Activated T-cell treated with anti-CD3 and anti-CD28 coated beads, Interleukin-2, amount 50 U/mL, for 24 hours (primary cell): ENCODE data around the gene ADCYAP1R1.

Experiments
- DNase-seq: peaks from one replicate; pipeline ENCODE4 v3.0.0-alpha.2; 2020
- H3K27ac Mint-ChIP-seq: 2 replicates; pipeline ENCODE4 v1.8.0; 2020; ENCODE audit warnings: mild to moderate bottlenecking, mixed read lengths
- H3K27me3 Mint-ChIP-seq: 2 replicates; pipeline ENCODE4 v1.8.0; 2020; ENCODE audit warnings: mixed read lengths
- H3K36me3 Mint-ChIP-seq: 2 replicates; pipeline ENCODE4 v1.8.0; 2020; ENCODE audit warnings: low read depth, mixed read lengths
- H3K4me1 Mint-ChIP-seq: 2 replicates; pipeline ENCODE4 v1.8.0; 2020; ENCODE audit warnings: low read depth, mixed read lengths
- H3K4me3 Mint-ChIP-seq: 2 replicates; pipeline ENCODE4 v1.8.0; 2020; ENCODE audit warnings: mild to moderate bottlenecking, moderate library complexity, mixed read lengths
- H3K9me3 Mint-ChIP-seq: 2 replicates; pipeline ENCODE4 v1.8.0; 2020; ENCODE audit warnings: mixed read lengths

ADCYAP1R1 gene

DNA sequence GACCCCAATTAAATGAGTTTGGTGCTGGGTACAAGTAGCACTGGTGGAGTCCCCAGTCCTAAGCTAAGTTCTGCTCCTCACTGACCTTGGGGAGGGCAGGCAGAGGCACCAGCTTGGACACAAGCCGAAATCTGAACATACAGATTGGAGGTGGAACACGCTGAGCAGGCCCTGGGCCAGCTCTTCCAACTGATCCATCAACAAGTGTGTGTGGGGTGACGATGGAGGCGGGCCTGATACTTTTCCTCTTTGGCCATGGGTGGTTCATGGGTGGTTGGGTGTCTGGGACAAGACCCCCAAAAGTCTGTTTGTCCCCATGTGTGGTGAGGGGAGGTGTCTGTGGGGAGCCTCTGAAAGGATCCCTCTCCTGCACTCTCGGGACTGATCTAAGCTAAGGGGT is 1.9 kb downstream of the ADCYAP1R1 start:
- H3K27ac Mint-ChIP-seq: no peak overlapping the region
- H3K4me1 Mint-ChIP-seq: peaks cover 2% of the 10 kb centered on the region
- no peak overlapping the region for H3K4me3 Mint-ChIP-seq
- H3K27me3 Mint-ChIP-seq: peaks cover 59% of the 10 kb centered on the region
- DNase-seq: no peak
- H3K9me3 Mint-ChIP-seq: no peaks in the 10 kb centered on the region
- H3K36me3 Mint-ChIP-seq: no peaks in the 10 kb centered on the region

DNA sequence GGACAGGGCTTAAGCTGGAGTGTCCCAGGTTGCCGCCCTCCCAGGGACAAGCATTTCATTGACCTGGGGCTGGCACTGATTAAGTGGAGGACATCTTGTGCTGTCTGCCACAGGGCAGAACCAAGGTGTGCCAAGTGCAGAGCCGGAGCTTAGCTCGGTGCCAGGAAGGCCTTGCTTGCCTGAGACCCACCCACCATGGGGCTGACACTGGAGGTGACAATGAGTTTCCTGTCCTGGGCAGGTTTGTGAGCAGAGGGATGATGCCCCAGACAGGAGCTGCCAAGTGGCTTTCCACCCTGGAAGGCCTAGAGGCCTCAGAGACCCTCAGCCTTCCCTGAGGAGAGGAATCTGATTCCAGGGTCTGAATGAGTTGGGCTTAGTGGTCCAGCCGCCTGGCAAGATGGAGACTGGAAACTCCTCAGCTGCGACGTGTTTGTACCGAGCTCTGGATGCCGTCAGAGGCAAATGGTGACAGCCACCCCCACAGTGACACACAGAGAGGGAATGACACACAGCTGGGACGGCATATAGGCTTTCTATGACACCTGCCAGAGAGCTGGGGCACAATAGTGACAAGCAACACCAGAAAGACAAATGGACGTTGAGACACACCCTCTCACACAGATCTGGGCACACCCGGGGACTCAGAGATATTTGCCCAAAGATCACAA is 2.6 kb downstream of the ADCYAP1R1 start:
- Mint-ChIP-seq H3K4me1 (peaks cover 2% of the 10 kb centered on the region), H3K9me3 (no peaks in the 10 kb centered on the region), H3K4me3 (no peak overlapping the region), H3K27ac (no peak overlapping the region), H3K36me3 (no peaks in the 10 kb centered on the region), H3K27me3 (peaks cover 56% of the 10 kb centered on the region)
- no peak for DNase-seq

DNA sequence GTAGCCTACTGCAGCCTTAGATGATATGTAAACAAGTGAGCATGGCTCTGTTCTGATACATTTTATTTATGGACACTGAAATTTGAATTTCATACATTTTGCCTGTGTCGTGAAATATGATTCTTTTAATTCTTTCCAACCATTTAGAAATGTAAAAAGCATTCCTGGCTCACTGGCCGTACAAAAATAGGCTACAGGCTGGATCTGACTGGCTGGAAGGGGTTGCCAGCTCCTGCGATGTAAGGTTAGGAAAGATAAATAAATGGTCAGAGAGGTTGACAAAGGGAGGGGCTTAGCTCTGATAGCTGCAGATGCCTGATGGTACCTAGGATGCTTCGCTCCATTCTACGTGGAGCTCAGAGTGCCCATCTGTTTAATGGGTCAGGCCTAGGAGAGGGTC is 3.4 kb downstream of the ADCYAP1R1 start:
- no peak overlapping the region for H3K4me3 Mint-ChIP-seq
- DNase-seq: no peak
- H3K27me3 Mint-ChIP-seq: peaks cover 50% of the 10 kb centered on the region
- no peaks in the 10 kb centered on the region for H3K36me3 Mint-ChIP-seq
- no peak overlapping the region for H3K27ac Mint-ChIP-seq
- peaks cover 2% of the 10 kb centered on the region for H3K4me1 Mint-ChIP-seq
- no peaks in the 10 kb centered on the region for H3K9me3 Mint-ChIP-seq

DNA sequence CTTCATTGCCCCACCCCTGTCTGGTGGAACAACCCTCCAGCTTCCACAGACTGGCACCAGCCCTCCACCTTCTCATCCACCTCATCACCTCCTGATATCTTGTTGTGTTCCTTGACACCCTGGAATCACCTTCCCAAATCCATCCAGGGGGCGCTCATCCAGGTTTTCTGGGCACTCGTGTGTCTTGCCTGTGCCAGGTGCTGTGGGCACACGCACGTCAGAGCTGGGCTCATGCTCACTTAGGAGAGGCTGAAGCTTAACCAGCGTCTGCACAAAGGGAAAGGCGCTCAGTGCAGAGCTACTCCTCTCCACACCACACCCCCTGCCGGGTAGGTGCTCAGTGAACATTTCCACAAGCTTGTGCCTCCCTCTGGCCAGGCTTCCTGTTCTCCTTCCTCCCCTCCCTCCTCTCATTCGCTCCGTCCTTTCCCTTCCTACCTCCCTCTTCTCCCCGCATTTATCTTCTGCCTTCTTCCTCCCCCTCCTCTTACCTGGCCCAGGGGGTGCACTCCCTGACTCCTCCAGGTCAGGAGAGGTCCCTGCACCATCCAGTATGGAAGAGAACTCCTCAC is 4.8 kb downstream of the ADCYAP1R1 start:
- no peaks in the 10 kb centered on the region for H3K4me1 Mint-ChIP-seq
- no peak overlapping the region for H3K27ac Mint-ChIP-seq
- no peak overlapping the region for H3K4me3 Mint-ChIP-seq

DNA sequence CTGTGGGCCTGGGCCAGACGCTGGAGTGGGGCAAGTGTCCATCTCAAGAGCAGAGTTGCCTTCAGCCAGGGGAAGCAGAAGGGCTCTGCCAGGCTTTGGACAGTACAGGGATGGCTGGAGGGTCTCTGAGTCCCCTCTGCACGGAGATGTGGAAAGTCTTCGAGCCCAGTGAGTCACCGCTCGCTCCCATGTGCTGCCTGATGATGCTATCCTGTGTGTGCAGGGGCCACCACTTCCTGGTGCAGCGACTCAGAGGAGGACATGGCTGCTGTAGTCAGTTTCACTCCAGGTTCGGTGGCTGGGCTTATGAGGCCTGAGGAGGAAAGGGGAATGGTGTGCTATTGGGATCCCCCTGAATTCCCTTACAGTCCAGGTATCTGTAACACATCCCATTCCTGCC is 6.0 kb downstream of the ADCYAP1R1 start:
- Mint-ChIP-seq H3K27ac (no peak overlapping the region), H3K36me3 (no peaks in the 10 kb centered on the region), H3K4me3 (no peak overlapping the region), H3K9me3 (no peaks in the 10 kb centered on the region), H3K4me1 (no peaks in the 10 kb centered on the region), H3K27me3 (peaks cover 29% of the 10 kb centered on the region)
- no peak for DNase-seq

More for the DNA sequence above, 4.8 kb downstream of the ADCYAP1R1 start:
- peaks cover 36% of the 10 kb centered on the region for H3K27me3 Mint-ChIP-seq
- H3K36me3 Mint-ChIP-seq: no peaks in the 10 kb centered on the region
- no peak for DNase-seq
- no peaks in the 10 kb centered on the region for H3K9me3 Mint-ChIP-seq

DNA sequence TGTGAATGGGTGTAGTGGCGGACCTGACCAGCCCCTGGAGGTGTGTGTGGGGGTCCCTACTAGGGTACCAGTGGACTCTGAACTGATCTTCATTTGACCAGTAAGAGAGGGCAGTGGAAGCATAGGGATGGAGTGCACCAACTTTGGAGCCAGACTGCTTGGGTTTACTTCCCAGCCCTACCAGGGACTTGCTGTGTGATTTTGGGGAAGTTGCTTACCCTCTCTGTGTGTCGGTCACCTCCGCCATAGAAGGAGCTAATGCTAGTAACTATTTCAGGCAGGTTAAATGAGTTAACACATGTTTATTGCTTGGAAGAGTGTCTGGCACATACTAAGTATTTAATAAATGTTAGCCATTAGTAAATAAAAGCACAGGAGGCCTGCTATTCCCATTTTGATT is 6.6 kb downstream of the ADCYAP1R1 start:
- H3K4me3 Mint-ChIP-seq: no peak overlapping the region

DNA sequence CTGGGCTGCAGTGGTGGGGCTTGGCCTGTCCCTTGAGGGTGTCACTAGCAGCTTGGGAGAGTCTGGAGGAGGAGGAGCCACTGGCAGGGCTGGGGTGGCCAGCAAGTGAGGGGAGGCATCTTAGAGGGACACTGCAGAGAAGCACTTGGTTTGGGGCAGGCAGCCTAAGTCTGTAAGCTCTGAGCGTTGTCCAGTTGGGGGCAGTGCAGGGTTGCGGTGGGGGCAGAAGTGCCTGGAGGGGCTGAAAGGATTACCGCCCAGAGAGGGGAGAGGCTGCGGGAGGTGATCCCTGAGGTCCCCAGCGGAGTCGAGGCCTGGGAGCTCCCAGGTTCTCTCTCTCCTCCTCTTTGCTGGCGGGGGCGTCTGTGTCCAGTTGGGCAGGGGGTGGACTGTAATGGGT is 7.4 kb downstream of the ADCYAP1R1 start:
- Mint-ChIP-seq H3K36me3 (no peaks in the 10 kb centered on the region), H3K9me3 (no peaks in the 10 kb centered on the region), H3K27ac (no peak overlapping the region), H3K27me3 (peaks cover 15% of the 10 kb centered on the region), H3K4me3 (no peak overlapping the region), H3K4me1 (no peaks in the 10 kb centered on the region)
- DNase-seq: no peak

More for the DNA sequence above, 6.6 kb downstream of the ADCYAP1R1 start:
- no peaks in the 10 kb centered on the region for H3K9me3 Mint-ChIP-seq
- H3K27ac Mint-ChIP-seq: no peak overlapping the region
- H3K36me3 Mint-ChIP-seq: no peaks in the 10 kb centered on the region
- H3K4me1 Mint-ChIP-seq: no peaks in the 10 kb centered on the region
- no peak for DNase-seq
- H3K27me3 Mint-ChIP-seq: peaks cover 23% of the 10 kb centered on the region

DNA sequence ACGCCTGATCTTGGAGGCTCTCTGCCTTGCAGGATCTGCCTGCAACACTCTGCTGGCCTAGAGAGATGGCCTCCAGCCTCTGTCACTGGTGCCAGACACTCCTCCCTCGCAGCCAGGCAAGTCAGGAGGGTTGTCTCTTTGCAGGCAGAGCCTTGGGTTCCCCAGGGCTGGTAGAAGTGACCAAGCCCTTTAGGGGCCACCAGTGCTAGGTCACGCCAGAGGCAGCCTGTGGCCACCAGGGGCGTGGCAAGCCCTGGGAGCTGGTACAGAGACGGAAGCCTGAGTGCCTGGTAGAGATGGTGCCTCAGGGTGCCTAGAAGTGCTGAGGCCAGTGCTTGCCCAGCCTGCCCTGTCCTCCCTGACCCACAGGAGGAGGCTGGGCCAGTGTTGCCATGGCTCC is 9.1 kb downstream of the ADCYAP1R1 start:
- Mint-ChIP-seq H3K4me3 (no peak overlapping the region), H3K27ac (no peak overlapping the region), H3K9me3 (no peaks in the 10 kb centered on the region), H3K36me3 (no peaks in the 10 kb centered on the region), H3K4me1 (no peaks in the 10 kb centered on the region), H3K27me3 (peaks cover 8% of the 10 kb centered on the region)
- no peak for DNase-seq

DNA sequence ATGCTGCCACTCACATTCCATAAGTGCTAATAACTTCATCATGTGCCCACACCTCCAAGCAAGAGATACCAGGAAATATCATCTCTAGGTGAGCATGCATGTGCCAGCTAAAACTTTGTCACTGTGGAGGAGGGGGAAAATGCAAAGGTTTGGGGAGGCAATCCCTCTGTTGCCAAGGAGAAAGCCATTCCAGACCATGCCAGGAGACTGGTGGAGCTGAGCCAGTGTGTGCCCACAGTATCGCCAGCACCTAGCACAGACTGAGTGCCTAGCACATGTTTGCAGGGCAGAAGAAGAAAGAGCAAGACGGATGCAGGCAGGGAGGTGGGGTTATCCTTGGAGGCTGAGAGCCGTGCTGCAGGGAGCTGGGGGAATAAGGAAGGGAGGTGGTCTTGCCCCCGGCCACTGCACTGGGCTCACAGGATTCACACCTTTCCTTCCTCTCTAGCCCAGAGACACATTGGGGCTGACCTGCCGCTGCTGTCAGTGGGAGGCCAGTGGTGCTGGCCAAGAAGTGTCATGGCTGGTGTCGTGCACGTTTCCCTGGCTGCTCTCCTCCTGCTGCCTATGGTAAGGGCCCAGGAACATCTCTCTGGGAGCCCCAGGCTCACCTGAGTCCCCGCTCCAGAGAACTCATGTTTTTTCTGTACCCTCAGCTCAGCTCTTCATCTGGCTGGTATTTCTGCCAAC is 10.8 kb downstream of the ADCYAP1R1 start:
- Mint-ChIP-seq H3K9me3 (no peaks in the 10 kb centered on the region), H3K36me3 (no peaks in the 10 kb centered on the region), H3K27ac (no peak overlapping the region), H3K4me3 (no peak overlapping the region), H3K27me3 (peaks cover 6% of the 10 kb centered on the region), H3K4me1 (no peaks in the 10 kb centered on the region)
- DNase-seq: no peak

DNA sequence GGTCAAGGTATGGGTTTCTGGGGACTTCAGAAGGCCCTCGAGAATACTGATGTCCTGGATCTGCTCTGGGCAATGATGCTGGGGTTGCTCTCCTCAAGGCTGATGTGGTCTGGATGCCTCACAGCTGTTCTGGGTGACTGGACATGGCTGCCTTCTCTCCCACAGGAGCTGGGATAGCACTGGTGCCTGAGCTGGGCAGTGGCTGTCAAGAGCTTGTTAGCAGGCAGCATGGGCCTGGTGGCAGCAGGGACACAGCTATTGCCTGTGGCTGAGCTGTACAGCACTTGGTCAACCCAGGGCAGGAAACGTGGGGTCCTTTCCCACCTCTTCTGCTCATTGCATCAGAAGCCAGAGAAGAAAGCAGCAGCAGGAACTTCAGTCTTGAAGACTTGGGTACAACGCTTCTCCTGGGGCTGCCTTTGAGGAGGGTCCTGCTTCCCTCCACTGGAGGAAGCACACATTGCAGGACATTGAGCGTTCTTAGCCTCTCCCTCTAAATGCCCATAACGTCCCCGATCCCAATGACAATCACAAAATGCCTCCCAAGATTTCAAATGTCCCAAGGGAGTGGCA is 13.0 kb downstream of the ADCYAP1R1 start:
- no peaks in the 10 kb centered on the region for H3K9me3 Mint-ChIP-seq
- H3K4me1 Mint-ChIP-seq: no peaks in the 10 kb centered on the region
- H3K27me3 Mint-ChIP-seq: no peaks in the 10 kb centered on the region
- no peak for DNase-seq
- no peak overlapping the region for H3K4me3 Mint-ChIP-seq
- H3K27ac Mint-ChIP-seq: no peak overlapping the region
- no peaks in the 10 kb centered on the region for H3K36me3 Mint-ChIP-seq

DNA sequence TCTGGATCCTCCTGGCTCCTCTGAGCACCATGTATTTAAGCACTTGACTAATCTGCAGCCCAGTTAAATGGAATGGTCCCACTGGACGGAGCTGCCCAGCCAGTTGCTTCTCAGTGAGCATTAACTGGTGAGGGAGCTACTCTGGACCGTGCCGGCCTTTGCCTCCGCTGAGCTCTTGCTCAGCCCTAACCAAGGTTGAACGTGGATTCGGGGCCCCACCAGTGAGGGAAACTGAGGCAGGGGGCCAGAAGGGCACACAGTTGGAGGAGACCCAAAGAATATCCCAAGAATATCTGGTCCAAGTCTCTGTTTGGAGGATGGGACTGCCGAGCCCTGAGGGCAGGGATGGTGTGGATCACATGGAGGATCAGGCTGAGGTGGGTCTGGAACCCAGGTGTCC is 13.7 kb downstream of the ADCYAP1R1 start:
- no peak overlapping the region for H3K4me3 Mint-ChIP-seq
- no peaks in the 10 kb centered on the region for H3K9me3 Mint-ChIP-seq
- no peaks in the 10 kb centered on the region for H3K36me3 Mint-ChIP-seq
- no peaks in the 10 kb centered on the region for H3K4me1 Mint-ChIP-seq
- no peak for DNase-seq
- no peak overlapping the region for H3K27ac Mint-ChIP-seq
- H3K27me3 Mint-ChIP-seq: no peaks in the 10 kb centered on the region

DNA sequence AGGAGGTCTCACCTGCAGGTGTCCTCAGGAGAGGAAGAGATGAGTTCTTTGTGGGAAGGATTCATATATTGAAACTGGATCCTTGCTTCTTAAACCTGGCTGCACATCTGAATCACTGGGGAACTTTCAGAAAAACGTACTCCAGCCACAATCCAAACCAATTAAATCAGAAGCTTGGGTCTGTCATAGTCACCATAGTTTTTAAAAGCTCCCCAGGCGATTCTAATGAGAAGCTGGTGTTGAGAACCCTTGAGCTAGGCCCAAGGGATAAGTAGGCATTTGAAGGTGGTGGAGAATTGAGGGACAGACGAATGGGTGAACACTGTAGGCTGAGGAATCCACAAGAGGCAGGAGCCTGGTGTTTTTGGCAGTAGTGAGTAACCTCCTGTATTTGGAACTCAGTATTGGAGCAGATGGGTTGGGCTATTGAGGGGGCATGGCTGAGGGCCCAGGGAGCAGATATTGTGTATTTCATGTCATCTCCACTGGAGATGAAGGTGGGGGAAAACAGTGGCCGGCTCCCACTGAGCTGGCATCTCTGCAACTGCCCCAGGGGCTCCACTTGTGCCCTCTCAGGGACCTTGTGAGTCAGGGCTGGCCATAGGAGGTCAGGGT is 14.5 kb downstream of the ADCYAP1R1 start:
- no peak for DNase-seq

DNA sequence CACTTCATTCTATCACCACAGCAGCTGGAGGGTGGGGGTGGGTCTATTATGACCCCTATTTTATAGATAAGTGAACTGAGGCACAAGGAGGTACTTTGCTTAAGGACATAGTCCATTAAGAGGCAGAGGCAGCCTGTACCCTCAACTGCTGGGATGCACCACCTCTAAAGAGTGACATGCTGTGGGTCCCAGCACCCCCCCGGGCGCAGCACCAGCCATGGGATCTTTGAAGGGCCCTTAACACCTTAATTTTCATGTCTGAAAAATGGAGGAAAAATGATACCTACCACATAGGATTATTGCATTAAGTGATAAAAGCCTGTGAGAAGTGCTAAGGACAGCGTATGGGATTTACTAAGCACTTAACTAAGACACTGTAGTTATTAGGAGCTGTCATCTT is 15.4 kb downstream of the ADCYAP1R1 start:
- no peaks in the 10 kb centered on the region for H3K9me3 Mint-ChIP-seq
- no peaks in the 10 kb centered on the region for H3K27me3 Mint-ChIP-seq
- H3K27ac Mint-ChIP-seq: no peak overlapping the region
- no peak for DNase-seq
- no peak overlapping the region for H3K4me3 Mint-ChIP-seq
- H3K4me1 Mint-ChIP-seq: no peaks in the 10 kb centered on the region
- H3K36me3 Mint-ChIP-seq: no peaks in the 10 kb centered on the region

More for the DNA sequence above, 14.5 kb downstream of the ADCYAP1R1 start:
- H3K4me1 Mint-ChIP-seq: no peaks in the 10 kb centered on the region
- no peaks in the 10 kb centered on the region for H3K27me3 Mint-ChIP-seq
- H3K36me3 Mint-ChIP-seq: no peaks in the 10 kb centered on the region
- no peak overlapping the region for H3K4me3 Mint-ChIP-seq
- no peak overlapping the region for H3K27ac Mint-ChIP-seq
- no peaks in the 10 kb centered on the region for H3K9me3 Mint-ChIP-seq

DNA sequence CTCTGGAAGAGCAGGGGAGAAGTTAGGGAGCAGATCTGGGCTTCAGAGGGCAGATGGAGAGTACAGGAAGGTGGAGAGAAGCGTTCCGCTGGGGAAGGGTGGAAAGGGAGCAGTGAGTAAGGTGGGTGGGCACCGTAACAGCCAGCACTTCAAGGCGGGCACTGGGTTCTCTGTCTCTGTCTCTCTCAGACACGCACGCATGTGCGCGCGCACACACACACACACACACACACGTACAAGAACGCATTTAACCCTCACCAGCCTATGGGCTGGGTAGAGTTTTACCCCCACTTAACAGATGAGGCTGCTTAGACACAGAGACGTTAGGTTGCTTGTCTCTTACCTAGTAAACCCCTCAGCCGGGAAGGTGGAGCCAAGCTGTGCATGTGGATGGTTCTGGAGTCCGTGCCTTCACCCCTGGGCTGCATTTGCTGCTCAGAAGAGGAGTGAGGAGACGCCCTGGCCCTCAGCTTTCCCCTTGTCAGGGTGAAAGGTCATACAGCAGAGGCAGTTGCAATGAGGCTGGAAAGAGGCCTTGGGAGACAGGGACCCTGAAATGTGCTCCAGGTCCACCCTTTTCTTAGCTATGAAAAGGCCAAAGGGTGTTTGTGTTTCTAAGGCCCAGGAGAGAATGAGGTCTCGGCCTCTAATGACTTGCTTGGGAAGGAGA is 16.0 kb downstream of the ADCYAP1R1 start:
- Mint-ChIP-seq H3K36me3 (no peaks in the 10 kb centered on the region), H3K27me3 (no peaks in the 10 kb centered on the region), H3K4me1 (no peaks in the 10 kb centered on the region), H3K4me3 (no peak overlapping the region), H3K9me3 (no peaks in the 10 kb centered on the region), H3K27ac (no peak overlapping the region)
- no peak for DNase-seq
